Heart left ventricle (tissue), 16 donors: ENCODE measurements around the gene MRPS5. TPM values are rescaled to one million over a fixed set of nuclear protein-coding genes. Genes with fewer than 3 reads are reported as not detected.
"Not testable (repeated sequence)": the region's sequence is repeated elsewhere in the genome, so short reads cannot be mapped to it uniquely, and the experiment has no call there.

Experiments used
- ATAC-seq, 4 donors: fragments of 200-7000 bp; cut with Tn5 transposase; one replicate each; pipeline ENCODE4 v1.9.1; 2020 to 2022; ENCODE audit warnings: moderate library complexity in 4 of 4, mild to moderate bottlenecking in 3 of 4, moderate number of reproducible peaks in 1 of 4
- DNase-seq, 5 donors: peaks; one replicate each; pipeline ENCODE4 v3.0.0-alpha.2; 2020
- H3K27ac ChIP-seq, 12 donors: fragments of 200-600 bp; sonication (generic) in 4 of 12; one replicate each; pipeline versions ENCODE4 v1.5.0 to v1.8.0; 2016 to 2022; ENCODE audit warnings: mild to moderate bottlenecking in 2 of 12
- H3K27me3 ChIP-seq, 9 donors: fragments of 200-600 bp; sonication (generic) in 2 of 9; one replicate each; pipeline versions ENCODE4 v1.5.1 to v1.8.0; 2016 to 2022; ENCODE audit warnings: mild to moderate bottlenecking in 3 of 9
- H3K36me3 ChIP-seq, 9 donors: fragments of 200-600 bp; sonication (generic) in 2 of 9; one replicate each; pipeline versions ENCODE4 v1.5.0 to v1.8.0; 2018 to 2022; ENCODE audit warnings: mild to moderate bottlenecking in 2 of 9
- H3K4me1 ChIP-seq, 12 donors: fragments of 200-600 bp; sonication (generic) in 4 of 12; one replicate each; pipeline versions ENCODE4 v1.5.0 to v1.8.0; 2016 to 2022; ENCODE audit warnings: mild to moderate bottlenecking in 3 of 12
- H3K4me3 ChIP-seq, 12 donors: fragments of 200-600 bp; sonication (generic) in 4 of 12; one replicate each; pipeline versions ENCODE4 v1.5.0 to v1.8.0; 2017 to 2022; ENCODE audit warnings: mild to moderate bottlenecking in 9 of 12, moderate library complexity in 4 of 12
- H3K9me3 ChIP-seq, 12 donors: fragments of 200-600 bp; sonication (generic) in 4 of 12; one replicate each; pipeline versions ENCODE4 v1.5.0 to v1.8.0; 2016 to 2022; ENCODE audit warnings: mild to moderate bottlenecking in 1 of 12
- POLR2A ChIP-seq, 2 donors: fragments of 450-650 bp; IDR thresholded peaks; one replicate each; pipeline ENCODE4 v1.6.1; 2017; ENCODE audit warnings: antibody characterized with exemption in 2 of 2, mild to moderate bottlenecking in 2 of 2, moderate library complexity in 2 of 2
- WGBS, 4 donors: extraction: QIAGEN DNeasy Blood & Tissue Kit in 2 of 4; methylation state at CpG; one replicate each; pipeline versions ENCODE4 v1.1.5 to v1.1.7; 2013 to 2018; 5-methylcytosine and 5-hydroxymethylcytosine counted together
- intact Hi-C, 10 donors: fragments of 100-400 bp; cut with DNase I; formaldehyde crosslinking; loops; one replicate each; pipeline versions ENCODE4 v1.11.1 to v1.14.2; 2022
- polyA plus RNA-seq, 2 donors: library from polyadenylated mRNA; stranded (reverse); fragments of 200-250 nt; gene quantifications; one replicate each; pipeline ENCODE4 v1.2.3, GENCODE V29; 2013
- total RNA-seq, 9 donors: library from RNA; depleted of rRNA in 2 of 9; stranded (reverse); fragments of >200 nt in 2 of 9; fragmentation: NEBNext Ultra II Directional in 3 of 9; extraction: Animal tissue kit (Norgen Biotek cat#: 25700) in 3 of 9; gene quantifications; one replicate each; pipeline versions ENCODE4 v1.1.0 to v1.2.4, GENCODE V29; 2016 to 2023
- TF ChIP-seq, protein P1 (sequence below), 12 donors: fragments of 200-600 bp; sonication (generic) in 4 of 12; IDR thresholded peaks; one replicate each; pipeline versions ENCODE4 v1.5.0 to v1.8.0; 2018 to 2022; ENCODE audit warnings: antibody characterized with exemption in 12 of 12, mild to moderate bottlenecking in 5 of 12
- donor health status: ischemic (EF 13 %, LVEDD 7.1; RV severe dilation, severe dysfunction).
- donor health status: healthy with polysubstance abuse.
- donor health status: DM: no; HTN: yes; CAD: no.
- donor health status: DM: no; HTN: no; CAD: no.
- donor health status: ischemic (EF 25% LVEDD 6.9; RV normal size, moderate dysfunction).
- donor health status: ischemic (EF 25% LVEDD 5.7; RV mildly dilated, moderate dysfunction).
- donor health status: healthy.
- donor health status: DM: yes; HTN: yes; CAD: no.
- donor health status: ischemic (EF 35%, LVEDD 5.7; RV mildly dilated, moderate dysfunction).
- donor health status: nonischemic (EF 11% LVEDD 7.7; RV severe dilation, severe dysfunction).
- donor health status: DM: yes; HTN: yes; CAD: no.
- donor health status: PGD.
- donor health status: ischemic (EF 29% LVEDD 5.4; RV normal size, mild dysfunction).
- donor health status: nonischemic (EF 23%, LVEDD 6.1; RV moderate dilation, normal function).

Gene MRPS5
- total and polyA plus RNA-seq, 11 donors, result 52.4 to 116 (median 71.2) TPM

- TF ChIP-seq, protein P1, sequence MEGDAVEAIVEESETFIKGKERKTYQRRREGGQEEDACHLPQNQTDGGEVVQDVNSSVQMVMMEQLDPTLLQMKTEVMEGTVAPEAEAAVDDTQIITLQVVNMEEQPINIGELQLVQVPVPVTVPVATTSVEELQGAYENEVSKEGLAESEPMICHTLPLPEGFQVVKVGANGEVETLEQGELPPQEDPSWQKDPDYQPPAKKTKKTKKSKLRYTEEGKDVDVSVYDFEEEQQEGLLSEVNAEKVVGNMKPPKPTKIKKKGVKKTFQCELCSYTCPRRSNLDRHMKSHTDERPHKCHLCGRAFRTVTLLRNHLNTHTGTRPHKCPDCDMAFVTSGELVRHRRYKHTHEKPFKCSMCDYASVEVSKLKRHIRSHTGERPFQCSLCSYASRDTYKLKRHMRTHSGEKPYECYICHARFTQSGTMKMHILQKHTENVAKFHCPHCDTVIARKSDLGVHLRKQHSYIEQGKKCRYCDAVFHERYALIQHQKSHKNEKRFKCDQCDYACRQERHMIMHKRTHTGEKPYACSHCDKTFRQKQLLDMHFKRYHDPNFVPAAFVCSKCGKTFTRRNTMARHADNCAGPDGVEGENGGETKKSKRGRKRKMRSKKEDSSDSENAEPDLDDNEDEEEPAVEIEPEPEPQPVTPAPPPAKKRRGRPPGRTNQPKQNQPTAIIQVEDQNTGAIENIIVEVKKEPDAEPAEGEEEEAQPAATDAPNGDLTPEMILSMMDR (IDR thresholded peaks at IDR 0.05), result no peak
- TF ChIP-seq POLR2A (IDR thresholded peaks at IDR 0.05), result no peak
- 81 to 97% (median 94%) methylated on average over 4 of the region's 4 CpGs for WGBS, 4 donors
- H3K9me3 ChIP-seq, result no peaks in the 10 kb centered on the region
- ATAC-seq, result no peak
- H3K27me3 ChIP-seq, result peaks cover 0 to 6% (median 0%) of the 10 kb centered on the region in 9 donors
- H3K36me3 ChIP-seq, result no peaks in the 10 kb centered on the region
- no peak for DNase-seq
- no peak overlapping the region for H3K4me3 ChIP-seq
- intact Hi-C loops, result no loop called here
- H3K4me1 ChIP-seq, result peaks cover 0 to 26% (median 7%) of the 10 kb centered on the region in 12 donors
- H3K27ac ChIP-seq, result no peak overlapping the region
Observed at GRCh38 chr2:95038635-95039298, 82.8 kb downstream of the MRPS5 start.

DNA sequence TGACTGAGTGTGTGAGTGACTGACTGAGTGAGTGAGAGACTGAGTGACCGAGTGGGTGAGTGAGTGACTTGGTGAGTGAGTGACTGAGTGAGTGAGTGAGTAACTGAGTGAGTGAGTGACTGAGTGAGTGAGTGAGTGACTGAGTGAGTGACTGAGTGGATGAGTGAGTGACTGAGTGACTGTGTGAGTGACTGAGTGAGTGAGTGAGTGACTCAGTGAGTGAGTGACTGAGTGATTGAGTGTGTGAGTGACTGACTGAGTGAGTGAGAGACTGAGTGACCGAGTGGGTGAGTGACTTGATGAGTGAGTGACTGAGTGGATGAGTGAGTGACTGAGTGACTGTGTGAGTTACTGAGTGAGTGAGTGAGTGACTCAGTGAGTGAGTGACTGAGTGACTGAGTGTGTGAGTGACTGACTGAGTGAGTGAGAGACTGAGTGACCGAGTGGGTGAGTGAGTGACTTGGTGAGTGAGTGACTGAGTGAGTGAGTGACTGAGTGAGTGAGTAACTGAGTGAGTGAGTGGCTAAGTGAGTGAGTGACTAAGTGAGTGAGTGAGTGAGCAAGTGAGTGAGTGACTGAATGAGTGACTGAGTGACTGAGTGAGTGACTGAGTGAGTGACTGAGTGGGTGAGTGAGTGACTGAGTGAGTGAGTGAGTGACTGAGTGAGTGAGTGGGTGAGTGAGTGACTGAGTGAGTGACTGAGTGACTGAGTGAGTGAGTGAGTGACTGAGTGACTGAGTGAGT is 83.6 kb downstream of the MRPS5 start:
- Histone ChIP-seq H3K27me3 (peaks cover 0 to 11% (median 0%) of the 10 kb centered on the region in 9 donors), H3K4me1 (peaks cover 0 to 19% (median 3%) of the 10 kb centered on the region in 12 donors)
- H3K27ac ChIP-seq, H3K9me3 ChIP-seq, ATAC-seq, H3K4me3 ChIP-seq, intact Hi-C loops, DNase-seq, H3K36me3 ChIP-seq: not testable (repeated sequence)
- WGBS, 4 donors, result 85 to 98% (median 88%) methylated on average over 3 of the region's 3 CpGs

DNA sequence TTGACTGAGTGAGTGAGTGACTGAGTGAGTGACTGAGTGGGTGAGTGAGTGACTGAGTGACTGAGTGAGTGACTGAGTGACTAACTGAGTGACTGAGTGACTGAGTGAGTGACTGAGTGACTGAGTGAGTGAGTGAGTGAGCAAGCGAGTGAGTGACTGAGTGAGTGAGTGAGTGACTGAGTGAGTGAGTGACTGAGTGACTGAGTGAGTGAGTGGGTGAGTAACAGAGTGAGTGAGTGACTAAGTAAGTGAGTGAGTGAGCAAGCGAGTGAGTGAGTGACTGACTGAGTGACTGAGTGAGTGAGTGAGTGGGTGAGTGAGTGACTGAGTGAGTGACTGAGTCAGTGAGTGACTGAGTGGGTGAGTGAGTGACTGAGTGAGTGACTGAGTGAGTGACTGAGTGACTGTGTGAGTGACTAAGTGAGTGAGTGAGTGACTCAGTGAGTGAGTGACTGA is 84.2 kb downstream of the MRPS5 start:
- H3K4me3 ChIP-seq, result no peak overlapping the region
- ATAC-seq, result no peak

GRCh38 chr2:95036596-95037383 is 84.8 kb downstream of the MRPS5 start:
- Histone ChIP-seq H3K4me3 (no peak overlapping the region), H3K27ac (no peak overlapping the region), H3K9me3 (no peaks in the 10 kb centered on the region), H3K4me1 (peaks cover 0 to 9% (median 0%) of the 10 kb centered on the region in 12 donors), H3K36me3 (no peaks in the 10 kb centered on the region), H3K27me3 (peaks cover 0 to 18% (median 0%) of the 10 kb centered on the region in 9 donors)
- TF ChIP-seq, protein P1 (IDR thresholded peaks at IDR 0.05), result no peak
- no peak for TF ChIP-seq POLR2A (IDR thresholded peaks at IDR 0.05)
- ATAC-seq (no peak), DNase-seq (no peak)
- 92 to 96% (median 93%) methylated on average over 3 of the region's 3 CpGs for WGBS, 4 donors
- intact Hi-C loops, result no loop called here

More for the DNA sequence above, 84.2 kb downstream of the MRPS5 start:
- WGBS, 4 donors, result 82 to 94% (median 89%) methylated on average over 2 of the region's 2 CpGs
- no peaks in the 10 kb centered on the region for H3K36me3 ChIP-seq
- TF ChIP-seq, protein P1 (IDR thresholded peaks at IDR 0.05), result no peak
- no peak for TF ChIP-seq POLR2A (IDR thresholded peaks at IDR 0.05)
- no peak overlapping the region for H3K27ac ChIP-seq
- no peak for DNase-seq
- peaks cover 0 to 14% (median 0%) of the 10 kb centered on the region in 12 donors for H3K4me1 ChIP-seq
- intact Hi-C loops, result no loop called here
- H3K9me3 ChIP-seq, result no peaks in the 10 kb centered on the region
- H3K27me3 ChIP-seq, result peaks cover 0 to 15% (median 0%) of the 10 kb centered on the region in 9 donors

Other genes with a start within 250 kb of the MRPS5 start
- gene MAL, start 96.1 kb downstream of the MRPS5 start, total RNA-seq, result 10 to 100 TPM in 2 of 9 donors, 1 to 10 TPM in 6, under 1 TPM in 1; 0.97 to 12.7 (median 3.5) TPM
- 1 to 10 TPM; 2.3 to 8.4 TPM for gene MAL, start 96.1 kb downstream of the MRPS5 start, polyA plus RNA-seq
- 10 to 100 TPM in 6 of 9 donors, 1 to 10 TPM in 3; 6.1 to 16.8 (median 11.2) TPM for gene ZNF514, start 38.0 kb upstream of the MRPS5 start, total RNA-seq
- gene ZNF514, start 38.0 kb upstream of the MRPS5 start, polyA plus RNA-seq, result 10 to 100 TPM in 1 of 2 donors, 1 to 10 TPM in 1; 7.4 to 11.9 TPM
- 1 to 10 TPM; 2.5 to 5.9 (median 3.5) TPM for gene ZNF2, start 44.0 kb upstream of the MRPS5 start, total RNA-seq
- gene ZNF2, start 44.0 kb upstream of the MRPS5 start, polyA plus RNA-seq, result 1 to 10 TPM; 1.2 to 2.0 TPM
- gene ZNF892, start 85.7 kb upstream of the MRPS5 start, total RNA-seq, result 1 to 10 TPM; 2.0 to 4.9 (median 3.7) TPM
- gene ZNF892, start 85.7 kb upstream of the MRPS5 start, polyA plus RNA-seq, result 1 to 10 TPM; 1.2 to 1.3 TPM
- gene PROM2, start 152.6 kb upstream of the MRPS5 start, total RNA-seq, result 1 to 10 TPM in 5 of 9 donors, under 1 TPM in 4; 0.36 to 1.9 (median 1.1) TPM
- 1 to 10 TPM in 1 of 2 donors, under 1 TPM in 1; 0.35 to 1.4 TPM for gene PROM2, start 152.6 kb upstream of the MRPS5 start, polyA plus RNA-seq
- gene KCNIP3, start 175.5 kb upstream of the MRPS5 start, total RNA-seq, result 1 to 10 TPM; 2.7 to 8.3 (median 4.0) TPM
- gene KCNIP3, start 175.5 kb upstream of the MRPS5 start, polyA plus RNA-seq, result 1 to 10 TPM; 2.7 to 4.3 TPM